Stimulated activated CD8-positive, alpha-beta memory T cell treated with anti-CD3 and anti-CD28 coated beads, Interleukin-12 subunit alpha, Interleukin-12 subunit beta, amount 100 ng/mL, for 4 hours (primary cell): ENCODE results near the gene PFN2.
"Not testable (repeated sequence)": the region's sequence is repeated elsewhere in the genome, so short reads cannot be mapped to it uniquely, and the experiment has no call there.

Source experiments
- DNase-seq: peaks from one replicate; pipeline ENCODE4 v3.0.0-alpha.2; 2020; ENCODE audit warnings: low read depth

PFN2 gene

DNA sequence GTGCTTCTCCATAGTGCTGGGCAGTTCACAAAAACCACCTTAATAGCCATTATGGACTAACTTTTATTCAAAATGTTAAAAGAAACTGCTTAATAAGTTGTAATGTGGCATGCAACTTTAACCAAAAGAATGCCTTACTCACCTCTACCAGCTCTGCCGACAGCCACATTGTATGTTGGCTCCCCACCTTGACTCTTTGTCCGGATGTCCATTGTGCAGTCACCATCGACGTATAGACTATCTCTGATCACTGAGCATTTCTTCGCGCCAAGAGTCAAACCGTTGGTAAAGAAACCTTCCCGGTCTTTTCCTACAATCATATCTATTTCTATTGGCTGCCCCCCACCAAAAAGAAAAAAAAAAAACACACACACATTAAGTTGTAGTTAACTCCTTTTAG is 2.5 kb downstream of the PFN2 start:
- DNase-seq, result no peak

DNA sequence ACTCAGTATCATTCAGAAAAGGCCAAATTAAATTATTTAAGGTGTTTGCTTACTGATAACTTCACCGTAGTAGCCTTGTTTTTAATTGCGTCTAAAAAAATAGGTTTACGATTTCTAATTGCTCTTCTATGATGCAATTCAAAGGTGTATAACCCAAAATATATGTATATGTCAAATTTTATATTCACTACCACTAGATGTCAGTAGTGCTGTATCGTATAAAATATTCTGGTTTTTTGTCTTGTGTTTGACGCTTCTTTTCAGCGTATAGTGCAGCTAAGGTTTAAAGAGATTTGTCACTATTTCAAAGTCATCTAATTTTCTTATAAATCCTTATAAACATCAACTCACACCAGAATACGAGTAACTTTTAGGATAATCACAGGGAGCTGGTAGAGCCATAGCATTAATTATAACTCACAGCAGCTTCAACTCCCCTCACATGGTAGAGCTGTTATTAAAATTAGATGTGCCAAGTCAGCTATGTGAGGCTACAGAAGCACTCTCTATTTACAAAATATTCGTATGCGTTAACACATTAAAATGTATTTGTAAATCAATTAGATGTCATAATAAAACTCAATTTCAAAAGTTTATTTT is 3.5 kb downstream of the PFN2 start:
- DNase-seq, result no peak

DNA sequence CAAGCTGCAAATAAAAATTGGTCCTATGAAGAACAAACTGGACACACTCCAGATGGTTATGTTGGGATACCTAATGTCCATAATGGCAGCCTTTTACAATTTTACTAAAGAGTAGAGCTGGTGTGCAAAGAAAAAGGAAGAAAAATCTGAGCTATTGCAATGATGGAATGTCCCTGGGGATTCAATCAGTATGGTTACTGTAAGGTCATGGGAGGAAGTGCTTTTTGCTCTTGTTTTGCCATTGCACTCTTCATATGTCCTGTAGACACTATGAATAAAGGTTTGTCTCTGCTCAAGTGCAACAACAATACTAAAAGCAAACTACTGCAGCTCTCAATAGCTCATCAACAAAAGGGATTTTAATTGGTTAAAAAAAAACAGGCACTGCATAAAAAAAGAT is 5.4 kb downstream of the PFN2 start:
- no peak for DNase-seq

DNA sequence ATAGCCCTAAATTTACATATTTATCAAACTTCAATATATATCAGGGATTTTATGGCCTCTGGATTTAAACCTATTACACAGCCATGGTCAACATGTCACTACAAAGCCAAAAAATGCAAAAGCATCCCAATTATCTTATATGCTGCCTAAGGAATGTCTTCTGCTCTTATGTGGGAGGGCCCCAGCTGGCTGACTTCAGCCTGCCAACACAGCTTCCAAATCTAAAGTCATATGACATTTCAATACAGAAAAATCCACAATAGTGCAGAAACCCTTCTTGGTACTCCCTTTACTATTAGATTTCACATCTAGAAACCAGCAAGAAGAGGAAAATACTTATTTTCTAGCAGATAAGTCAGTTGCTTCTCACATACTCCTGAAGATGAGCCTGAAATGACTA is 6.4 kb downstream of the PFN2 start:
- no peak for DNase-seq

DNA sequence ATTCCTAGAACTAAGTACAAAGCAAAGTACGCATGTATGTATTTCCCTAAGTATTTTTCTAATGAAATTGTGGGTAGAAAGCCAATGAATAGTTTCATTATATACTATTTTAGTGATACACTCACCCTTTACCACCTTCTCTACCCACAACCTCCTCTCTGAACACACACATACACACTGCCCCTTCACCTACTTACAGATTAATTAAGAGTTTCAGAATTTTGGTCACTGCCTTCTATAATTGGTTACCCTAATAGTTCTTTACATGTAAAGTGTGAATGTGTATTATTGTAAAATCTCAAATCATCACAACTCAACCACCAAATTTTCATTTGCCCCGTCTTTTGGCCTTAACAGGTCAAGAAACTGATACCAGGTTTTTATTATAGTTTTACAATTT is 7.2 kb downstream of the PFN2 start:
- DNase-seq, result no peak

DNA sequence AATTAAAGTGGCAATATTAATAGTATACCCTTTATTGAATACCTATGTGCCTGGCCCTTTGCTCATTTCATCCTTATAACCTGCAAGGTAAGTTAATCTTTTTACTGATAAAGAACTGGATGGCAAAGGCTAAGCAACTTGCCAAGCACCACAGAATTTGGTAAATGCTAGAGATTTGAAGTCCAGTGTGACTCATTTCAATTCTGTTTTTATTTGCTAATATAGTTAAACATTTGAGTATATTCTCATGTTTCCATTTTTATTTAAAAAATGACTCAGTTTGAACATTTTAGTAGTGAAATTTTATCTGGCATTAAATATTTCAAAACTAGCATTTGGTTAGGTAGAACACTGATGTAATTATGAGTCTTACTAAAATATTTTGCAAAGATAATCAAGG is 11.3 kb downstream of the PFN2 start:
- DNase-seq, result no peak

DNA sequence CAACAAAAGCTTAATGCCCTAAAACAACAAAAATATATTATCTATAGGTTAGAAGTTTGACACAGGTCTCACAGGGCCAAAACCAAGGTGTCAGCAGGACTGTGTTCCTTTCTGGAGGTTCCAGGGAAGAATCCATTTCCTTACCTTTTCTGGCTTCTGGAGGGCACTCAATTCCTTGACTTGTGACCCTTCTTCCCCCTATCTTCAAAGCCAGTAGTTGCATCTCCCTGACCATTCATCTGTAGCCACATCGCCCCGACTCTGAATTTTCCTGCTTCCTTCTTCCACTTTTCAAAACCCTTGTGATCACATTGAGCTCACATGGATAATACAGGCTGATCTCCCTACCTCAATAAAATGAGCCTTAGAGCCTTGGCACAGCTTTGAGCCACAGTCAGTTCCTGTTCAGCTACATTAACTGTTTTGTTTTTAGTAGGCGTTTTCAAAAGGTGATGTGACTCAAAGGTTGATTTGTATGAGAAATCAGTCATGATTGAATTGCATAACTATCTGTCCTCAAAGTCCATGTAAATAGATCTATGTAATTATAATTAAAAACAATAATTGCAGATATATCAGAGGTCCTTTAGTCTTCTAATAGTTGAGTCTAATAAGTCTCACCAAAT is 12.4 kb downstream of the PFN2 start:
- DNase-seq, result no peak

DNA sequence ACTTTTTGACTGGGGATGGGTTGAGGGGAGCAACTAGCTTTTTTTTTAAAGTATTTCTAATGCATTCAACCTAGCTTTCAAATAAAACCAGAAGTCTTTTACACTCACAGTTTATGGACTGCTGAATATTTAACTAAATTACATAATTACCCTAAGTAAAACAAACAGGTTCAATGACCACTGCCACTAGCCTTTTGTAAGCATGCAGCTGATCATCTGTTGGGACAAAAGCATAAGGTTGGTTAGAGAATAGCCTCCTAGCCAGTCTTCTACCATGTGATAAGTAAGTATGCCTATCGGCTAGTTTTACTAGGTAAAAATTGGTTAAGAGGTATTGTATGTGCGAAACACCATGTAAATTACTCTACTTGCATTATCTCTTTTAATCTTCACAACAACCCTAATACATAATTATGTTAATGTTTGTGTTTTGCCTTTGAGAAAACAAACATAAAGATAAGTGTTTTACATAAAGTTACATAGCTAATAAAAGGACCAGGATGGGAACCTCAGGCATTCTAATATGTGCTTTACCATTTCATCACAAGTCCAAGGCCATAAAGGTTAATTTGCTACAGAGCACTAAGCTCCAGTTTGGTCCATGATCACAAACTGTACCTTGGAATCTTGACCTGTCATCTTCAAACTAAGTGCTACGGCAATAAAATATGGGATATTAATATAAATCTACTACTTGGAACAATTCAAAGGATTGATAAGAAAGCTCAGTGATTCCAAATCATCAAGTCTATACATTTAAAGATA is 13.2 kb downstream of the PFN2 start:
- no peak for DNase-seq

DNA sequence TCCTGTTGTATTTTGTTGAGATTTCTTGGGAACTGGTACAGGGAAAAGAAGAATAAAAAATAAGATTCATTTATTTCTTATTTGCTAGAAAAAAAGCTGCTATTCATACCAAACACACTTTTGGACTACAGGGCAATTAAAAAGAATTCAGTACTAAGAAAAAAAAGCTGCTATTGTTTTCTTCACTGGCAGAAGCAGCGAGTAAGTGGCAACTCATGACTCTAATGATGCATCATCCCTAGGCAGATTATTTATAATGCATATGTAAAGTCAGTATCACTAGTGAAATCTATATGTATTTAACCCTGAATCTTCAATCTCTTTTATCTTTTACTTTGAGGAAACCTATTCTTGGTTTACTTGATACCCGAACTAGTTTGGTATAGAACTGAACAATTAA is 15.2 kb downstream of the PFN2 start:
- no peak for DNase-seq

DNA sequence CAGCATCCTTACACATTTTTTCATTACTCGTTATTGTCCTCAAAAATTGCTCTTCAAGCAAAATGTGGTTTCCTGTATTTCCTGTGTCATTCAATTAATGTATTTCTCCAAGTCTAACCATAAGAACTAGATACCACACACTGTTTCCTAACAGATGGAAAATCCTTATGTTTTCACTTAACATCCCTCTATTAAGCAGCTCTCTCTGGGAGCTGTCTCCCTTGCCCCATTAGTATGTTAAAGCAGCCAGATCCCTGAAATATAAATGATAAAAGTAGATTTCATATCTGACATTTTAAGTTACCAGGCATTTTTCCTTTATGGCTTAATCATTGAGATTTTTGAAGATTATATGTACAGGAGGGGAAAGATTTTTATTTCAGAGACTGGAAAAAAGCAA is 15.9 kb downstream of the PFN2 start:
- no peak for DNase-seq

DNA sequence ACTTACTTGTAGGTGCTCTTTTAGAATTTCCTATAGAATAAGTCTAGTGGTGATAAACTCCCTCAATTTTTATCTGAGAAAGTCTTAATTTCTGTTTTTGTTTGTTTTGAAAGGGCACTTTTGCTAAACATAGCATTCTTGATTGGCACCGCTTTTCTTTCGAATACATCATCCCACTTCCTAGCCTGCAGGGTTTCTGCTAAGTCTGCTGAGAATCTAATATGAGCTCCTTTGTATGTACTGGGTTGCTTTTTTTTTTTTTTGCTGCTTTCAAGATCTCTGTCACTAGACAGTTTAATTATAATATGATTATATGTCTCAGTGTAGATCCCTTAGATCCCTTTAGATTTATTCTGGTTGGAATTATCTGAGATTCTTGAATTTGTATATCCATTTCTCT is 21.5 kb downstream of the PFN2 start:
- no peak for DNase-seq

DNA sequence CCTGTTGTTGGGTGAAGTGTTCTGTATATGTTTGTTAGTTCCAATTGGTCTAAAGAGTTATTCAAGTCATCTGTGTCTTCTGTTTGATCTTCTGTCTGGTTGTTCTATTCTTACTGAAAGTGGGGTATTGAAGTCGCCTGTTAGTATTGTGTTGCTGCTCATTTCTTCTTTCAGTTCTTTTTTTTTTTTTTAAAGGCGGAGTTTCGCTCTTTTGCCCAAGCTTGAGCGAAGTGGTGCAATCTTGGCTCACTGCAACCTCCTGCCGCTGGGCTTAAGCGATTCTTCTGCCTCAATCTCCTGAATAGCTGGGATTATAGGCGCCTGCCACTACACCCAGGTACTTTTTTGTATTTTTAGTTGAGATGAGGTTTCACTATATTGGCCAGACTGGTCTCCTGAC is 23.5 kb downstream of the PFN2 start:
- no peak for DNase-seq

DNA sequence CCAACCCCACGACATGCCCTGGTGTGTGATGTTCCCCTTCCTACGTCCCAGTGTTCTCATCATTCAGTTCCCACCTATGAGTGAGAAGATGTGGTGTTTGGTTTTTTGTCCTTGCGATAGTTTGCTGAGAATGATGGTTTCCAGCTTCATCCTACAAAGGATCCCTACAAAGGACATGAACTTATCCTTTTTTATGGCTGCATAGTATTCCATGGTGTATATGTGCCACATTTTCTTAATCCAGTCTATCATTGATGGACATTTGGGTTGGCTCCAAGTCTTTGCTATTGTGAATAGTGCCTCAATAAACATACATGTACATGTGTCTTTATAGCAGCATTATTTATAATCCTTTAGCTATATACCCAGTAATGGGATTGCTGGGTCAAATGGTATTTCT is 26.7 kb downstream of the PFN2 start:
- DNase-seq, result not testable (repeated sequence)

DNA sequence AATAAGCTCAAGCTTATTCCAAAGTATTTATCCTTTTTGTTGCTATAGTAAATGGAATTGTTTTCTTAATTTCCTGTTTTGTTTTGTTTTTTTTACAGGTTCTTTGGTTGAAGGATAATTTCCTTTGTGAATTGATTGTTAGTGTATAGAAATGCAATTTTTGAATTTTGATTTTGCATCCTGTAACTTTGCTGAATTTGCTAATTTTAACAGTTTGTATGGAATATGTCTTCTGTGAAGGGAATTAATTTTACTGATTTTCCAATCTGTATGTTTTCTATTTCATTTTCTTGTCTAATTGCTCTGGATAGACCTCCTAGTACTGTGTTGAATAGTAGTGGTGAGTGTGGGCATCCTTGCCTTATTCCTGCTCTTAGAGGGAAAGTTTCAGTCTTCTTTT is 28.3 kb downstream of the PFN2 start:
- no peak for DNase-seq

DNA sequence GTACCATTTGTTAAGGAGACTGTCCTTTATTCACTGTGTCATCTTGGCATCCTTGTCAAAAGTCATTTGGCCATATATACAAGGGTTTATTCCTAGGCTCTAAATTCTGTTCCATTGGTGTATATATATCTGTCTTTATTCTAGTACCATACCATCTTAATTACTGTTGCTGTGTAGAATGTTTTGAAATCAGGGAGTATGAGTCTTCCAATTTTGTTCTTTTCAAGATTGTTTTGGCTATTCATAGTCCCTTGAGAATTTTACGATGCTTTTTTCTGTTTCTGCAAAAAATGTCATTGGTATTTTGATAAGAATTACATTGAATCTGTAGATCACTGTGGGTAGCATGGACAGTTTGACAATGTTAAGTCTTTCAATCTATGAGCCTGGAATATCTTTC is 28.7 kb downstream of the PFN2 start:
- DNase-seq, result no peak

DNA sequence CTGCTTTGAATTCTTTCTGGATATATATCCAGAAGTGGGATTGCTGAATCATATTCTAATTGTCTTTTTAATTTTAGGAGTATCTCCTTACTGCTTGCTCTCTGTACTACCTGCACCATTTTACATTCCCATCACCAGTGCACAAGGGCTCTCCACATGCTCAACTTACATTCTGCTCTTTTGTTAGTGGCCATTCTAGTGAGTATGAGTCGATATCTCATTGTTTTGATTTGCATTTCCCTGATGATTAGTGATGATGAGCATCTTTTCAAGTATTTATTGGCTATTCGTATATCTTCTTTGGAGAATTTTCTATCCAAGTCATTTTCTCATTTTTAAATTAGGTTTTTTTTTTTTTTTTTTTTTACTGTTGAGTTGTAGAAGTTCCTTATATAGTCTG is 29.5 kb downstream of the PFN2 start:
- no peak for DNase-seq

DNA sequence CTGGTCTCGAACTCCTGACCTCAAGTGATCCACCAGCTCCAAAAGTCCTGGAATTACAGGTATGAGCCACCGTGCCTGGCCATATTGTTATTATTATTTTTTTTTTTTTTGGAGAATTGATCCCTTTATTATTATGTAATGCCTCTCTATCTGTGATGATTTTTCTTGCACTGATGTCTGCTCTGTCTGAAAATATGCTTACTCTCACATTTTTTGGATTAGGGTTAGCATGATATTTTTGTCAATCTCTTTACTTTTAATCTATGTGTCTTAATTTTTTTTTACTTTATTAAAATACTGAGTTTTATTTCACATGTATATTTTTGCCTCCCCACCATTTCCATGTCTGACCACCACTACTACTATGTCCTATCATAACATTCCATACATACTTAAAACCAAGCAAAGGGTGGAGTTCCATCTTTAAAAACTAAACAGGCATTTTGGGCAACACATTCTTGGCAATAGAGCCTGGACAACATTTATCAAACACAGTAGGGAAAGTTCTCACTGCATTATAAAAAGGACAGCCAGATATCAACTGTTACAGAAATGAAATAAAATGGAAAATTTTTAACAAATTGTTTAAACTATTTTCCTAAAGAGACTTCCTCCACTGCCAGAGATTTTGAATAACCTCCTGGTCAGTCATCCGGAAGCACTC is 32.2 kb downstream of the PFN2 start:
- DNase-seq, result not testable (repeated sequence)

DNA sequence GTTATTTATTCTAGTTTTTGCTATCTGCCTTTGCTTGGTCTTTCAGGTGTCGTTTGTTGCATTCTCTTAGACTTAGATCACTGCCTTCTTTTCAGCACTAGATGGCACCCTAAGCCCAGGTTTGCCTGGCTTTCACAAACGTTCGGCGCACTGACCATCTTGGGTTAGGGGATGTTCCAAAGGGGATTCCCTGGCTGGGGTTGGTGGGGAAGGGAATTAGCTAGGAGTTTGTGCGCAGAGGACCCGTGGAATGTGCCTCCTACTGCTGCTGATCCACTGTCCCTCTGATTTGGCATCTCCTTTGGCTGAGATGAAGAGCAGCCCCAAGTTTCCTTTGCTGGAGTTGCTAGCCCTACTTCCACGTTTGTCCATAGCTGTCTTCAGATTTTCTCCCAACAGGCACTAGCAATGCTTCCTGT is 33.9 kb downstream of the PFN2 start:
- no peak for DNase-seq

DNA sequence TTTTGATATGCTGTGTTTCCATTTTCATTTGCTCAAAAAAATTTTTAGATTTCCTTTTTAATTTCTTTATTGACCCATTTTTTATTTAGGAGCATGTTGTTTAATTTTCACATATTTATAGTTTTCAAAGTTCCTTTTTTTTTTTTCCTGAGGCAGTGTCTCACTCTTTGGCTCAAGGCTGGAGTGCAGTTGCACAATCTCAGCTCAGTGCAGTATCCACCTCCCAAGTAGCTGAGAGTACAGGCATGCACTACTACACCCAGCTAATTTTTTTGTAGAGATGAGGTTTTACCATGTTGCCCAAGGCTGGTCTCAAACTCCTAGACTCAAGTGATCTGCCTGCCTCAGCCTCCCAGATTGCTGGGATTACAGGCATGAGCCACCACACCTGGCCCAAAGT is 36.2 kb downstream of the PFN2 start:
- DNase-seq, result no peak

DNA sequence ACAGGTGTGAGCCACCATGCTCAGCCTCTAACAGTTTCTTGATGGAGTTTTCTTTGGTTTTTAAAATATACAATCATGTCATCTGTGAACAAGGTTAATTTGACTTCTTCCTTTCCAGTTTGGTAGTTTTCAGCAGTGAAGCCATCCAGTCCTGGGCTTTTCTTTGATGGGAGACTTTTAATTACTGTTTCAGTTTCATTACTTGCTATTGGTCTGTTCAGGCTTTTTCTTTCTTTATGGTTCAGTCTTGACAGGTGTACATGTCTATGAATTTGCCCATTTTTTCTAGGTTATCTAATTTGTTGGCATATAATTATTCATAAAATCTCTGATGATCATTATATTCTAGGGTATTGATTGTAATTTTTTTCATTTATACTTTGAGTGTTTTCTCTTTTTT is 36.8 kb downstream of the PFN2 start:
- no peak for DNase-seq

DNA sequence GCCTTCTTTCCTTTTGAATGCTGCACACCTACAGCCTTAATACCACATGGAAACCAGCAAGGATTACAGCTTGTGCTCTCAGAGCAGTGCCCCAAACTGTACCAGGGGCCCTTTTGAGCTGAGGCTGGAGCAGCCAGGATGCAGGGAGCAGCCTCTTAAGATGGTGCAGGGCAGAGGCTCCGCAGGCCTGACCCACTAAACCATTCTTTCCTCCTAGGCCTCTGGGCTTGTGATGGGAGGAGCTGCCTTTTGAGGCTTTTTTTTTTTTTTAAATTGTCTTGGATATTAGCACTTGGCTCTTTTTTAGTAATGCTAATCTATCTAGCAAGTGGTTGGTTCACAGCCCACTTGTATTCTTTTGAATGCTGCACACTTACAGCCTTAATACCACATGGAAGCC is 37.7 kb downstream of the PFN2 start:
- no peak for DNase-seq

DNA sequence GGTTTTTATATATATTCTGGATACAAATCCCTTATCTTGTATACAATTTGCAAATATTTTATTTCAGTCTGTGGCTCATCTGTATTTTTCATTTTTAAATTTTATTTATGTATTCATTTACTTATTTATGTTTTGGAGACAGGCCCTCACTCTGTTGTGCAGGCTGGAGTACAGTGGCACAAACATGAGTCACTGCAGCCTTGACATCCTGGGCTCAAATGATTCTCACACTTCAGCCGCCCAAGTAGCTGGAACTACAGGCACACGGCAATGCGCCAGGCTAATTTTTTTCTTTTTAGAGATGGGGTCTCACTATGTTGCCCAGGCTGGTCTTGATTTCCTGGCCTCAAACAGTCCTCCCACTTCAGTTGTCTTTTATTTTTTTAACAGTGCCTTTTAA is 50.6 kb downstream of the PFN2 start:
- no peak for DNase-seq

DNA sequence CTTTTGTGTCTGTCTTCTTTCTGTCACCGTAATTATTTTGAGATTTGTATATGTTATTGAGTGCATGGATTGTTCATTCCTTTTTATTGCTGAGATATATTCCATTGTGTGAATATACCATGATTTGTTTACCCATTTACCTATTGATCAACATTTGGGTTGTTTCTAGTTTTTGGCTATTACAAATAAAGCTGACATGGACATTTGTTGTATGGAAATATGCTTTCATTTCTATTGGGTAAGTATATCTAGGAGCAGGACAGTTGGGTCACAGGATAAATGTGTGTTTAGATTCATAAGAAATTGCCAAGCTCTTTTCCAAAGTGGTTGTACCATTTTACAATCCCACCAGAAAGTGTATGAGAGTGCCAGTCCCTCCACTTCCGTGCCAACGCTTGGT is 51.2 kb downstream of the PFN2 start:
- no peak for DNase-seq
